ENCODE measurements around the gene CMTM6. TPM values are rescaled to one million over a fixed set of nuclear protein-coding genes. Genes with fewer than 3 reads are reported as not detected.

CMTM6 gene
- total and polyA plus RNA-seq, 10 of the 15 experiments (the other 5 are each of a cell fraction or from before 2014, with no cell fraction given): 27.1 to 97.3 (median 61.4) TPM

GRCh38 chr3:32438596-32439344 lies 63.9 kb downstream of the CMTM6 start:
- CTCF ChIA-PET: interaction anchor here (1.0 to 10.6 kb wide), 14 partner anchors 11 to 62 kb away, joined by 3 to 88 read pairs (median 4); partner anchors contain the start of gene CMTM7
- RAD21 ChIA-PET (ENCODE audit: unreplicated experiment): interaction anchor here (0.9 to 8.0 kb wide), 17 partner anchors 12 to 64 kb away, joined by 3 to 187 read pairs (median 4); partner anchors contain the start of genes CMTM6 and CMTM7
- no peaks in the 10 kb centered on the region for H3K36me3 ChIP-seq (ENCODE audit: control insufficient read depth in 2 of 2, insufficient read depth in 2 of 2, low read length in 1 of 2)
- intact Hi-C loops (cut with micrococcal nuclease; ENCODE audit: unreplicated experiment): loop anchor here (1.0 to 2.0 kb wide), 4 partner anchors 17 to 56 kb away; no protein-coding TSS in a partner anchor
- peaks cover 56% of the 10 kb centered on the region for H3K4me1 ChIP-seq (ENCODE audit: control insufficient read depth, insufficient read depth, low read length)
- DNase-seq (ENCODE audit: low read depth, low spot score) (peak; percentile 92), FAIRE-seq (peak; percentile 93), ATAC-seq (peak; percentile 89)
- no peaks in the 10 kb centered on the region for H3K27me3 ChIP-seq (replicated peaks in 1 of 2; ENCODE audit: control insufficient read depth in 2 of 2, insufficient read depth in 2 of 2, low read length in 1 of 2)
- peak overlapping the region; percentile 69 for H3K4me2 ChIP-seq (ENCODE audit: control insufficient read depth, insufficient read depth)
- peak overlapping the region; percentile 38 for H3K27ac ChIP-seq (ENCODE audit: control insufficient read depth, insufficient read depth)
- WGBS (ENCODE audit: insufficient coverage, insufficient replicate concordance, low lambda C conversion rate, missing lambda C conversion rate): 1% methylated on average over 10 of the region's 10 CpGs
- SMC1A ChIA-PET (ENCODE audit: uncharacterized antibody, unreplicated experiment): interaction anchor here (0.7 to 14.2 kb wide), 17 partner anchors 9 to 434 kb away, joined by 3 to 307 read pairs (median 5); partner anchors contain the start of gene CMTM7
- no peak overlapping the region for H2AFZ ChIP-seq (ENCODE audit: control insufficient read depth, low read depth, low read length)
- BruUV-seq (replicated peaks): no TSS peak
- no peaks in the 10 kb centered on the region; the same call in 2 of the 3 replicates for H3K9me3 ChIP-seq (replicated peaks; ENCODE audit: control insufficient read depth, insufficient read depth, low read length)
- H3K4me3 ChIP-seq: no peak overlapping the region
- H3K9ac ChIP-seq (ENCODE audit: control insufficient read depth, insufficient read depth, low read length): no peak overlapping the region
- H3K79me2 ChIP-seq (ENCODE audit: control insufficient read depth, insufficient read depth, low read length): no peaks in the 10 kb centered on the region
- in situ Hi-C loops (cut with MboI): no loop called here
- POLR2A ChIA-PET: interaction anchor here (0.6 to 8.6 kb wide), 10 partner anchors 11 to 110 kb away, joined by 3 to 158 read pairs (median 6); no protein-coding TSS in a partner anchor
- H4K20me1 ChIP-seq (ENCODE audit: control insufficient read depth, insufficient read depth): no peaks in the 10 kb centered on the region
- TF ChIP-seq EED (IDR thresholded peaks at IDR 0.05; ENCODE audit: low read depth) (peak; percentile 89), CUX1 (IDR thresholded peaks at IDR 0.05; ENCODE audit: insufficient replicate concordance, low read depth, low read length) (no peak), RBBP5 (conservative IDR thresholded peaks at IDR 0.05) (no peak), TCF3 (IDR thresholded peaks at IDR 0.05; ENCODE audit: borderline replicate concordance, insufficient read depth, low read depth, low read length) (0 out of 2 replicates have a peak, but pooled peaks have one; percentile 44), SUPT20H (IDR thresholded peaks at IDR 0.05; ENCODE audit: borderline replicate concordance, control insufficient read depth, low read depth, low read length) (no peak), JUNB (IDR thresholded peaks at IDR 0.05) (peak; percentile 77), POU2F2 (IDR thresholded peaks at IDR 0.05; ENCODE audit: borderline replicate concordance, low read depth, low read length) (peak; percentile 89; the same call in 2 of the 3 replicates), MTA2 (IDR thresholded peaks at IDR 0.05; ENCODE audit: low read depth) (peak; percentile 100), USF2 (IDR thresholded peaks at IDR 0.05; ENCODE audit: borderline replicate concordance, low read depth, low read length) (no peak), ZZZ3 (IDR thresholded peaks at IDR 0.05; ENCODE audit: control insufficient read depth, insufficient read length, low read depth) (no peak), EGR1 (IDR thresholded peaks at IDR 0.05; ENCODE audit: borderline replicate concordance in 1 of 2, low read depth in 2 of 2, low read length in 2 of 2) (no peak), SMAD5 (IDR thresholded peaks at IDR 0.05; ENCODE audit: low read depth) (no peak), POLR2AphosphoS5 (IDR thresholded peaks at IDR 0.05; ENCODE audit: low read length) (no peak), MTA3 (IDR thresholded peaks at IDR 0.05; ENCODE audit: borderline replicate concordance, low read length) (peak; percentile 74; the same call in 1 of the 2 replicates), STAT1 (conservative IDR thresholded peaks at IDR 0.05) (no peak), ZSCAN29 (IDR thresholded peaks at IDR 0.05) (no peak), TAF1 (IDR thresholded peaks at IDR 0.05; ENCODE audit: borderline replicate concordance, low read depth, low read length) (no peak), SP1 (IDR thresholded peaks at IDR 0.05; ENCODE audit: low read depth, low read length) (peak; percentile 41), PAX8 (IDR thresholded peaks at IDR 0.05) (no peak)

All from GM12878 (cell line).